D721Med (cell line): ENCODE data around the gene PHF14.

ENCODE experiments used
- DNase-seq: peaks from one replicate; pipeline ENCODE4 v3.0.0; 2011; ENCODE audit warnings: low spot score; ENCODE audit not compliant: insufficient read length
- FAIRE-seq: peaks from 2 replicates; lab custom pipeline; 2011; peaks lifted over from hg19 to GRCh38; lab: Jason Lieb, UNC
- CTCF ChIP-seq: IDR thresholded peaks from 2 replicates; pipeline ENCODE4 v1.5.1; 2012; ENCODE audit warnings: mild to moderate bottlenecking, control low read depth; ENCODE audit not compliant: insufficient read depth; ENCODE audit errors: missing control alignments

PHF14 gene

GRCh38 chr7:11217848-11218565, 244.3 kb downstream of the PHF14 start:
- no peak for TF ChIP-seq CTCF
- DNase-seq: no peak
- FAIRE-seq: no peak
